HTR-8/SVneo (cell line): ENCODE data around the gene GPR55.

Experiments
- DNase-seq: peaks from one replicate; pipeline ENCODE4 v3.0.0; 2011; ENCODE audit warnings: low spot score, mixed read lengths; ENCODE audit not compliant: insufficient read length
- FAIRE-seq: peaks from 2 replicates; lab custom pipeline; 2011; peaks lifted over from hg19 to GRCh38; lab: Jason Lieb, UNC

The GPR55 gene

DNA sequence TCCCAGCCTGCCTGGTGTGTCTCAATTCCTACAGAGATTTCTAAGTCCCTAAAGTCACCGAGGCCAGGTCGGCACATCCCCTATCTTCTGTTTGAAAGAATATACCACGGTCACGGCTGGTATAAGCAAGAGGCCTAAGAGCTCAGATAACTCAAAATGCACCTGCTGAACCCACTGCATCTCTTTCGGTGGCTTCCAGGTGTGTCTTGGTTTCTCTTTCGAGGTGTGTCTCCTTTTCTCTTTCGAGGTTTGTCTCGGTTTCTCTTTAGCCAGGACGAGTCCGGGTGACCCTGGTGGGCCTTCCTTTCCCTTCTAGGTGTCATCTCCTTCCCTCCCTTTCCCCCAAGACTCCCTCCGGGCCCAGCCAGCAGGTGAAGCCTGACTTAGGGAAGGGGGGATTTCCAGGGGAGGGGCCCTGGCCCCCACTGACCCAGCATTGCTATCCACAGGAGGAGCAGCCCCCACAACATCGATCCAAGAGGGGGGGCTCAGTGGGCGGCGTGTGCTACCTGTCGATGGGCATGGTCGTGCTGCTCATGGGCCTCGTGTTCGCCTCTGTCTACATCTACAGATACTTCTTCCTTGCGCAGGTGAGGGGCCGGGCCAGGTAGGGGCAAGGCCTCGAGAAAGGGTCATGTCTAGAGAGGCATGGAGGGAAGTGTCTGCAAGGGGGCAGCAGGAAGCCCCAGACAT is 51.9 kb downstream of the GPR55 start:
- FAIRE-seq (no peak), DNase-seq (no peak)

DNA sequence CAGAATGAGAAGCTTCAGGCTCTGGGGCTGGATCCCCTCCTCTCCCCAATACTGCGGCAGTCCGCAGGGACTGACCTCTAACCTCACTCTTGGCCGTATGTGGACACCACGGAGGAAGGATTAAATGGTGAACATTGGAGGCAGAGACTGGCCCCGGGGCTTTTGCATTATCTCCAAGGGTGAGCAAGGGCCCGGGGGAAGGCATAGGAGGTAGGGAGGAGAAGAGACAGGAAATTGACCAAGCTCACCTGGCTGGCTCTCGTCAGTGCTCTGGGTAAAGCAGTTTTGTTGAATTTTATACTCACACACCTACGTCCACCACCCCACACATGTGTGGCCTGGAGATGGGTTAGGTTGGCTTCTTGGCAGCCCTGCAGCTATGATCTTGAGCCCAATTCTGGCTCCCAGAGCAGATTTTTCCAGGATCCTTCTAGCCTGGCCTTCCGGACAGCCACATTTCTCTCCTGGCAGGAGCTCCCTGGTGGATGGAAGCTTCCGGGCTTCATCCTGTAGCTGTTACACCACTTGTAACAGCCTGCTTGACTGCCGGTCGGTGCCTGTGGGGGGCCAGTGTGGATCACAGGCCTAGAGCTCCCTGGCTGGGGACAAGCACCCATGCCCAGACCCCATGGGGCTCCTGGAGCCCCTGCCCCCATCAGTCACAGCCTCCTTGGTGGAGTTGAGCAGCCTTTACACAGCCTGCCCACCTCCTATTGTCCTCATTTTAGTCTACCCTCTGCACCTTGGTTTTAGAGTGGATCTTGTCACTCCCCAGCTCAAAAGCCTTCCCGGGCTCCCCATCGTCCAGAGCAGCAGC is 52.7 kb downstream of the GPR55 start:
- no peak for FAIRE-seq

DNA sequence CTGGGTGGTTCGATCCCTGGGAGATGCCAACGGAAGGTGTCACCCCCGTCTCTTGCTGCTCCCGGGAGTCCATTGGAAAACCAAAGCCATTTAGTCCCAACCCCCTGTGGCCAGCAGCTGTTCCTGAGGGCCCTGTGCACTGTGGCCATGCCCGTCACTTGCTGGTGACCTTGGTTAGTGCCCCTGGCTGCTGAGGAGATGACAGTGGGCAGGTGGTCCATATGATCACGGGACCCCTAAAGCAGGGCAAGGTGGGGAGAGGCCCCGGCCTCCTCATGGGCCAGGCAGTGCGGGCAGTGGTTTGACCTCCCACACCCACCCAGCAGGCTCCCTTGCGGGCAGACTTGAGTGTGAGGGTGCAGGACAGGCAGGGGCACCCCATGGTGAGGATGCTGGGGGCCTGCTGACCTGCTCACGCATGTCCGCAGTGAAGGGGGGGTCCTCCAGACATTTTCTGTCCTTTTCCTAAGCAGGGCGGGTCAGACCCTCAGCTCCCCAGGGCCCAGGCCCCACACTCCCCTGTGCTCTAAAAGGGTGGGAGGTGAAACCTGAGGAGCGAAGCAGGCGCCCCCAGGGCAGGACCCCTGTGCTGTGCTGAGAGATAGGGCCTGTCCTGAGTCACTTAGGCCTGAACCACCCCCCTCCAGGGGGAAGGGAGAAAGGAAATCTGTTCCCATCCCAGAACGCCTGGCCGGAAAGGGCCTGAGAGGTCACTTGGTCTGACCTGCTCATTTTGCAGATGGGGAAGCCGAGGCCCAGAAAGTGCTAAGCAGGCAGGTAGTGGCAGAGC is 53.5 kb downstream of the GPR55 start:
- DNase-seq (no peak), FAIRE-seq (no peak)

More for the DNA sequence above, 52.7 kb downstream of the GPR55 start:
- DNase-seq, result no peak

DNA sequence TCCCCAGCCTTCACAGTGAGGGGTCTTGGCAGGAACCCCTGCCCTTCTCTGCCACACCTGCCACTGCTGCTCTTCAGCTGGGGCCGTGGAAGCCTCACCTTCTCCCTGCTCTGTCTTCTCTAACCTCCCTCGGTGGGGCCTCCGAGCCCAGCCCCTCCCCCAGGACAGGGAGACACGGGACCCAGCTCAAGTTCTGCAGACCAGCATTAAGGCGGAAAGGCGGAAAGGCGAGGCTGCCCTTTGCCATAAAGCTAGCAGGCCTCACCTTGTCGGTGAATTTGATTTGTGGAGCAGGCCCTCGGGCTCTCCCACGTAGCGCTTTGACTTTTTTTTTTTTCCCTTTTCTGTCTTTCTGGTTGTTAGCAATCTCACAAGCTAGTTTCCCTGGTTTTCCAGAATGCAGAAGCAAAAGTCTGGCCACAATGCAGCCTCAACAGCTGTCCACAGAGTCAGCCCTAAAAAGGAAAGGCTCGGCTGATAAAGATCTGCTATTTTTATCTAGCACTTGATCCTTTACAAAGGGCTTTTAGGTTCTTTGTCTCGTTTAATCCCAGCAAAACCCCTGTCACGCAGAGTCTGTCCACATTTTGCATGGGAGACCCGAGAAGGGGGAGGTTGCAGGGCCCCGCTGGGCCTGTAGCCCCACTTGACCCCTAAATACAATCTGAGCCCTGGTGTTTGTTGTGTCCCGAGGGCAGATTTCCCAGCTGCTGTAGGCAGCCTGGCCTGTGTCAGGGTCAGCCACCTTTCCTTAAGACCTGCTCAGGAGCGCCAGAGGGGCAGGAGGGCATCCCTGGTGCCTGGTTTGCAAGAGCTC is 54.3 kb downstream of the GPR55 start:
- DNase-seq (no peak), FAIRE-seq (no peak)

DNA sequence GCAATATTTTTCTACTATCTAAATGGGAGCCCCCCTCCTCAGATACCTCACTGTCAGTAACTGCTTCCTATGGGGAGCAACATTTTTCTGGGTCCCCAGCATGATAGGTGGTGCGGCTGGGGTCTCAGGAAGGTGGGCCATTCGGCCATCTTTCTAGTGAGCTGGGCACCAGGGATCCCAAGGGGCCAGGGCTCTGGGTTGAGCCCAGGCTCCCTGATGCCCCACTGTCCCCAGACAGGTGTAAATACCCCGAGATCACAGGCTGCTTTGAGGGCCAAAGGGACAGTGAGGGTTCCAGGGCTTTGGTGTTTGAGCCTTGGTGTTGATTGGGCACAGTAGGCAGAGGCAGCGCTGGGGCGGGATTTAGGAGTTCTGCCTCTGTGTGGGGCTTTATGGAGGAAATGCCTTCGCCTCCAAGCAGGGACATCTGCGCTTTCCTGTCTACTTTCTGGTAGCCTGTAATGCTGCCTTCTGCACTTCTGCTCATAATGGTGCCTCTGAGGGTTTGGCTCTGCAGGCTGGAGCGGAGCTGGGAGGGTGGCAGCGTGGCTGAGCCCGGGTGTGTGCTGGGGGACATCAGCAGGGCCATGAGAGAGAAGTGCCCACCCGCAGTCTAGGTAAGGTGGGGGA is 55.0 kb downstream of the GPR55 start:
- FAIRE-seq, result no peak

GRCh38 chr2:230868947-230869913 is 55.8 kb downstream of the GPR55 start:
- DNase-seq (no peak), FAIRE-seq (no peak)

More for the DNA sequence above, 55.0 kb downstream of the GPR55 start:
- DNase-seq, result no peak

- DNase-seq, result no peak
- no peak for FAIRE-seq
These were observed 56.7 kb downstream of the GPR55 start for GRCh38 chr2:230868161-230868946.

GRCh38 chr2:230866756-230867523 is 58.1 kb downstream of the GPR55 start:
- FAIRE-seq (no peak), DNase-seq (no peak)

- DNase-seq (no peak), FAIRE-seq (no peak)
These were observed 59.0 kb downstream of the GPR55 start for GRCh38 chr2:230865766-230866755.

GRCh38 chr2:230865307-230865765 is 59.7 kb downstream of the GPR55 start:
- FAIRE-seq, result no peak
- no peak for DNase-seq

- DNase-seq, result peak; percentile 91
- peak; percentile 83 for FAIRE-seq
These were observed 60.3 kb downstream of the GPR55 start, which contains the start of gene ITM2C for GRCh38 chr2:230864605-230865306. Gene ITM2C (plus strand): TSS chr2:230864942. CDS start chr2:230865026, 84 bp downstream.

- no peak for FAIRE-seq
These were observed 60.9 kb downstream of the GPR55 start for GRCh38 chr2:230864122-230864604.

DNA sequence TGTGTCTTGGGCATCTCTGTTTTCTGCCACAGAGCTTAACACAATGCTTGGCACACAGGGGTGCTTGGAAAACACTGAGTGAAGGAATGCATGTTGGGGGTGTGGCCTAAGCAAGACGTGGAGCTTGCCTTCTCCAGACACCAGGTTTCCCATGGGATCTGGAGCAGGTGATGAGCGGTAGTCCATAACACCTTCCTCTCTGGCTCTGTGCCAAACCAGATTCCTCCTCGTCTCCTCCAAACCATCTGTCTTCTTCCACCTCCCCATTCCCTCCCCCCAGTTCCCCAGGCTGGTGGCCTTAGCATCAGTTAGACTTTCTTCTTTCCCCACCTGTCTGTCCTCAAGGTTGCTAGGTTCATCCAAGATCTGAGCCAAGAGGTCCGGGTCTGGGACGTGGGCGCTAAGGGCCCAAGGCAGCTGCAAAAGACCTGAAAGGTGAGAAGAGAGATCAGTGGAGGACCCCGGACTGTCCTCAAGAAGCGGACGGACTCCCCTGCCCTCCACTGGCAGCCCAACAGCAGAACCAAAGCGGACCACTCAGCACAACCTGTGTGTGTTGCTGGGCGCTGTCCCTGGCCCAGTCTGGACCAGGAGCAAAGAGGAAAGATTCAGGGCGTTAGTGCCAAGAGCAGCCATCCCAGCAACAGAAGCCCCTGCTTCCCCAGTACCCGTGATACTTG is 61.5 kb downstream of the GPR55 start:
- DNase-seq, result no peak
- no peak for FAIRE-seq

More at GRCh38 chr2:230864122-230864604, 60.9 kb downstream of the GPR55 start:
- no peak for DNase-seq

- no peak for FAIRE-seq
- DNase-seq, result no peak
These were observed 62.0 kb downstream of the GPR55 start for GRCh38 chr2:230863031-230863430.
